Endodermal cell (in vitro differentiated cells): ENCODE results near the gene DNM3. TPM values are rescaled to one million over a fixed set of nuclear protein-coding genes. Genes with fewer than 3 reads are reported as not detected.

ENCODE experiments used
- DNase-seq: peaks from one replicate; pipeline ENCODE4 v3.0.0-alpha.2; 2017
- H3K27ac ChIP-seq: 2 replicates; pipeline ENCODE4 v1.5.1; 2013; ENCODE audit warnings: mild to moderate bottlenecking, low read depth, low read length, moderate library complexity
- H3K27me3 ChIP-seq: 2 replicates; pipeline ENCODE4 v1.6.1; 2013; ENCODE audit warnings: mild to moderate bottlenecking, low read length, moderate library complexity; ENCODE audit not compliant: insufficient read depth, control insufficient read depth, poor library complexity, severe bottlenecking
- H3K36me3 ChIP-seq: 2 replicates; pipeline ENCODE4 v1.7.0; 2013; ENCODE audit warnings: mild to moderate bottlenecking, low read length, moderate library complexity; ENCODE audit not compliant: control insufficient read depth, insufficient read depth
- H3K4me1 ChIP-seq: one replicate; pipeline ENCODE4 v1.7.0; 2013; ENCODE audit warnings: low read length; ENCODE audit not compliant: control insufficient read depth, insufficient read depth
- H3K4me3 ChIP-seq: 2 replicates; pipeline ENCODE4 v1.5.1; 2013; ENCODE audit warnings: mild to moderate bottlenecking, low read length, moderate library complexity
- H3K9ac ChIP-seq: 2 replicates; pipeline ENCODE4 v1.6.1; 2013; ENCODE audit warnings: mild to moderate bottlenecking, low read length, moderate library complexity; ENCODE audit not compliant: poor library complexity, severe bottlenecking; ENCODE audit errors: extremely low read depth
- H3K9me3 ChIP-seq: 2 replicates; pipeline ENCODE4 v1.6.1; 2013; ENCODE audit warnings: mild to moderate bottlenecking, low read length, moderate library complexity; ENCODE audit not compliant: control insufficient read depth
- H3K27ac Mint-ChIP-seq: 2 replicates; pipeline ENCODE4 v1.8.0; 2020; ENCODE audit warnings: mixed read lengths
- H3K27me3 Mint-ChIP-seq: 2 replicates; pipeline ENCODE4 v1.8.0; 2021; ENCODE audit warnings: mild to moderate bottlenecking, mixed read lengths; ENCODE audit not compliant: insufficient read depth
- H3K36me3 Mint-ChIP-seq: 2 replicates; pipeline ENCODE4 v1.8.0; 2020; ENCODE audit warnings: low read depth, mixed read lengths
- H3K4me1 Mint-ChIP-seq: 2 replicates; pipeline ENCODE4 v1.8.0; 2020; ENCODE audit warnings: mixed read lengths
- H3K4me3 Mint-ChIP-seq: 2 replicates; pipeline ENCODE4 v1.8.0; 2020; ENCODE audit warnings: mild to moderate bottlenecking, moderate library complexity, mixed read lengths
- H3K9me3 Mint-ChIP-seq: 2 replicates; pipeline ENCODE4 v1.8.0; 2020; ENCODE audit warnings: mild to moderate bottlenecking, mixed read lengths
- WGBS, 2 experiments: methylation state at CpG; one replicate each; pipeline versions ENCODE4 v1.1.5 to v1.1.7; 2013; ENCODE audit warnings: missing lambda C conversion rate in 2 of 2, mixed read lengths in 1 of 2; ENCODE audit not compliant: insufficient coverage in 1 of 2, insufficient read length in 1 of 2; 5-methylcytosine and 5-hydroxymethylcytosine counted together
- total RNA-seq, 2 donors: library from RNA; stranded (reverse); fragmentation: NEBNext Ultra II Directional in 1 of 2; extraction: Animal tissue kit (Norgen Biotek cat#: 25700) in 1 of 2; gene quantifications; 2 replicates in 1 of 2; 3 replicates in 1 of 2; pipeline ENCODE4 v1.2.1, GENCODE V29; 2021
- TF ChIP-seq, protein P1 (sequence below): fragments of 200-600 bp; sonication (generic); conservative IDR thresholded peaks from 2 replicates; pipeline ENCODE4 v1.5.0; 2021; ENCODE audit warnings: antibody characterized with exemption, mild to moderate bottlenecking

DNM3 gene
- total RNA-seq, 2 donors from 2014 or later: 0.53 to 1.8 TPM

DNA sequence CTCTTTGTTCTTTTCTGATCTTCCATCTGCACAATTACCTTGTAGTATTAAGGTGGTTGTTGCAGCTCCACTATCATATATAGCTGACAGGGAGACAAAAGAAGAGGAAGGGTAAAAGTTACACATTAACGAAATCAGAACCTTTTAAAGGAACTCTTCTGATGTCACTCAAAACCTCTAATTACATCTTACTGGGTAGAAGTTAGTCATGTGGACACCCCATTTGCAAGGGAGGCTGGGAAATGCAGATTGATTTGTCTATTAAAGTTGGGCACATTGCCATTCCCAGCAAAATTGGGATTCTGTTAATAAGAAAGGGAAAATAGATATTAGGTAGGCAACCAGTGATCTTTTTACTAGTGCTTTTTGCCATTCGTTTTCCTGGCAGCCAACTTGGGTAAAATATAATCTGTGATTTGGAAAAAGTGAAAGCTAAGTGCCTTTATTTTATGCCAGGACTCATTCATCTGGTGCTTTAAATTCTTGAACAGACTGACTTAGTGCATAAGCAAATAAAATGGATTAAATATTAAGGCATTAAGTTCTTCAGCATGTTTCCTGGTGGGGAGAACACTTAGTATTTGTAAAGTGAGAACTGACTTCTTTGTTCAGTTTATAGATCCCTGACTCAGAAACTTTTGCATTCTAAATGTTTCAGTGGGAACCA lies 71.3 kb downstream of the DNM3 start:
- no peak overlapping the region for H3K4me3 ChIP-seq
- Mint-ChIP-seq H3K27ac (no peak overlapping the region), H3K36me3 (no peaks in the 10 kb centered on the region), H3K4me1 (no peaks in the 10 kb centered on the region), H3K27me3 (no peaks in the 10 kb centered on the region), H3K9me3 (no peaks in the 10 kb centered on the region), H3K4me3 (no peak overlapping the region)
- H3K4me1 ChIP-seq: no peaks in the 10 kb centered on the region
- TF ChIP-seq, protein P1, sequence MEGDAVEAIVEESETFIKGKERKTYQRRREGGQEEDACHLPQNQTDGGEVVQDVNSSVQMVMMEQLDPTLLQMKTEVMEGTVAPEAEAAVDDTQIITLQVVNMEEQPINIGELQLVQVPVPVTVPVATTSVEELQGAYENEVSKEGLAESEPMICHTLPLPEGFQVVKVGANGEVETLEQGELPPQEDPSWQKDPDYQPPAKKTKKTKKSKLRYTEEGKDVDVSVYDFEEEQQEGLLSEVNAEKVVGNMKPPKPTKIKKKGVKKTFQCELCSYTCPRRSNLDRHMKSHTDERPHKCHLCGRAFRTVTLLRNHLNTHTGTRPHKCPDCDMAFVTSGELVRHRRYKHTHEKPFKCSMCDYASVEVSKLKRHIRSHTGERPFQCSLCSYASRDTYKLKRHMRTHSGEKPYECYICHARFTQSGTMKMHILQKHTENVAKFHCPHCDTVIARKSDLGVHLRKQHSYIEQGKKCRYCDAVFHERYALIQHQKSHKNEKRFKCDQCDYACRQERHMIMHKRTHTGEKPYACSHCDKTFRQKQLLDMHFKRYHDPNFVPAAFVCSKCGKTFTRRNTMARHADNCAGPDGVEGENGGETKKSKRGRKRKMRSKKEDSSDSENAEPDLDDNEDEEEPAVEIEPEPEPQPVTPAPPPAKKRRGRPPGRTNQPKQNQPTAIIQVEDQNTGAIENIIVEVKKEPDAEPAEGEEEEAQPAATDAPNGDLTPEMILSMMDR: no peak
- WGBS, 2 experiments: 87% methylated on average over 2 of the region's 2 CpGs; no CpG with 5 or more reads in 1 of the 2 experiments
- H3K36me3 ChIP-seq: no peaks in the 10 kb centered on the region
- no peak for DNase-seq
- no peak overlapping the region for H3K27ac ChIP-seq
- H3K27me3 ChIP-seq: no peaks in the 10 kb centered on the region
- H3K9ac ChIP-seq: no peak overlapping the region
- no peaks in the 10 kb centered on the region for H3K9me3 ChIP-seq

DNA sequence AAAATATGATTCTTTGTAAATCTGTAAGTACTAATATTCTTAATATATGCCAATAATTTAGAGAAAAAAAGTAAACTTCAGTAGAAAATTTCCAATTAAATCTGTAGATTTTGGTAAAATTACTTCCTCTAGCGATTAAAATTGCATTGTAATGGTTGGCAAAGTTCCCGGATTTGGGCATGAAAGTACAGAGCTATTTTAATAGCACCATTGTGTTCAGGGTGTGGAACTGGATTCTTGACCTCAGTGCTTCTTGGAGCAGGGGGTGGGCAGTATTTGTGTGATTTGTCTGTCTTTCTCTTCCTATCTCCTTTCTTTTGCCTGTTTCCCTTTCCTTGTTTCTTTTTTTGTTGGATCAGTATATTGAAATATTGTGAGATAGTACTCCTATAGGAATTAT lies 72.1 kb downstream of the DNM3 start:
- Mint-ChIP-seq H3K4me1 (no peaks in the 10 kb centered on the region), H3K36me3 (no peaks in the 10 kb centered on the region), H3K9me3 (no peaks in the 10 kb centered on the region), H3K27ac (no peak overlapping the region), H3K4me3 (no peak overlapping the region), H3K27me3 (no peaks in the 10 kb centered on the region)
- Histone ChIP-seq H3K36me3 (no peaks in the 10 kb centered on the region), H3K9ac (no peak overlapping the region), H3K27ac (no peak overlapping the region), H3K27me3 (no peaks in the 10 kb centered on the region), H3K4me3 (no peak overlapping the region), H3K9me3 (no peaks in the 10 kb centered on the region), H3K4me1 (no peaks in the 10 kb centered on the region)
- TF ChIP-seq, protein P1: no peak
- DNase-seq: no peak
- 82 to 87% methylated on average over 2 of the region's 2 CpGs for WGBS, 2 experiments

DNA sequence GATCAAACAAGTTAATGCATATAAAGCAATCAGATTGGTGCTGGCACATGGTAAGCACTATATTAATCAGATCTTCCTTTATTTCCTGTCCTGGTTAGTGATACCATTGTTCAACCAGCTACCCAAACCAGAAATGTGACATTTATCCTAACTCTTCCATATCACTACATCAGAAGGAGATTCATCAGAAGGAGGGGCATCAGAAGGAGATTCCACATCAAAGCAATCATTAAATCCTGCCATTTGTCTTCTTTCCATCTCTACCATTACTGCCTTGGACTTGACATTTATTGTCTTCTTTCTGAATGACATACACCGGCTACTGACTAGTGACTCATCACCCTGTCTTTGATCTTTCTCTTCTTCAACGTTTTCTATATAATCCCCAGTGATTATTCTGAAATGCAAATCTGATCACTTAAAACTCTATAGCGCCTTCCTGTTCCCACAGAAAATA lies 75.0 kb downstream of the DNM3 start:
- TF ChIP-seq, protein P1: no peak
- no peak overlapping the region for H3K4me3 ChIP-seq
- H3K4me1 ChIP-seq: no peaks in the 10 kb centered on the region
- WGBS, 2 experiments: 73 to 77% methylated on average over 3 of the region's 3 CpGs
- Mint-ChIP-seq H3K4me3 (no peak overlapping the region), H3K27ac (no peak overlapping the region), H3K27me3 (no peaks in the 10 kb centered on the region), H3K9me3 (no peaks in the 10 kb centered on the region), H3K36me3 (no peaks in the 10 kb centered on the region), H3K4me1 (no peaks in the 10 kb centered on the region)
- H3K27ac ChIP-seq: no peak overlapping the region
- H3K36me3 ChIP-seq: no peaks in the 10 kb centered on the region
- no peaks in the 10 kb centered on the region for H3K27me3 ChIP-seq
- no peak for DNase-seq
- H3K9me3 ChIP-seq: no peaks in the 10 kb centered on the region
- no peak overlapping the region for H3K9ac ChIP-seq
